Activated B cell treated with CpG ODN at 0.5 μM for 24 hours (primary cell): ENCODE measurements around the gene RYR2. TPM values are rescaled to one million over a fixed set of nuclear protein-coding genes. Genes with fewer than 3 reads are reported as not detected.

ENCODE experiments used
- ATAC-seq: fragments of 200-7000 bp; cut with Tn5 transposase; one replicate; pipeline ENCODE4 v1.10.0; 2021; ENCODE audit warnings: low read depth, mild to moderate bottlenecking, moderate library complexity
- CTCF ChIA-PET: fragments of 350-600 bp; sonication (Branson Sonifier 250); formaldehyde crosslinking; loops from one replicate; lab custom pipeline; 2021; ENCODE audit warnings: antibody characterized with exemption; lab: Charles Lee
- POLR2A ChIA-PET: fragments of 350-600 bp; sonication (Branson Sonifier 250); formaldehyde crosslinking; loops from one replicate; lab custom pipeline; 2021; ENCODE audit warnings: antibody characterized with exemption; lab: Charles Lee
- DNase-seq: peaks from one replicate; pipeline ENCODE4 v3.0.0; 2022
- H3K27ac Mint-ChIP-seq: one replicate; pipeline ENCODE4 v1.8.0; 2020; ENCODE audit warnings: mixed read lengths
- H3K27me3 Mint-ChIP-seq: one replicate; pipeline ENCODE4 v1.8.0; 2021; ENCODE audit warnings: mixed read lengths
- H3K36me3 Mint-ChIP-seq: one replicate; pipeline ENCODE4 v1.8.0; 2021; ENCODE audit warnings: low read depth, mixed read lengths
- H3K4me1 Mint-ChIP-seq: one replicate; pipeline ENCODE4 v1.8.0; 2021; ENCODE audit warnings: mixed read lengths
- H3K4me3 Mint-ChIP-seq: one replicate; pipeline ENCODE4 v1.8.0; 2020; ENCODE audit warnings: mild to moderate bottlenecking, mixed read lengths
- H3K9me3 Mint-ChIP-seq: one replicate; pipeline ENCODE4 v1.8.0; 2020; ENCODE audit warnings: mixed read lengths
- CTCF ChIP-seq: fragments of 200-600 bp; IDR thresholded peaks from one replicate; pipeline ENCODE4 v1.8.0; 2022; ENCODE audit warnings: antibody characterized with exemption, mild to moderate bottlenecking
- intact Hi-C: fragments of 100-400 bp; cut with micrococcal nuclease; formaldehyde crosslinking; loops from one replicate; pipeline ENCODE4 v1.15.1; 2024
- total RNA-seq: library from RNA; stranded (reverse); gene quantifications from 2 replicates; pipeline ENCODE4 v1.2.3, GENCODE V29; 2022

The RYR2 gene
- total RNA-seq, 1 donor from 2014 or later, result not detected

- ATAC-seq (no peak), DNase-seq (no peak)
- no peaks in the 10 kb centered on the region for H3K27me3 Mint-ChIP-seq
- H3K4me3 Mint-ChIP-seq, result no peak overlapping the region
- intact Hi-C loops, result no loop called here
- POLR2A ChIA-PET, result no interaction called here
- H3K9me3 Mint-ChIP-seq, result peaks cover 6% of the 10 kb centered on the region
- H3K36me3 Mint-ChIP-seq, result no peaks in the 10 kb centered on the region
- no peak overlapping the region for H3K27ac Mint-ChIP-seq
- TF ChIP-seq CTCF, result no peak
- H3K4me1 Mint-ChIP-seq, result no peaks in the 10 kb centered on the region
- CTCF ChIA-PET, result no interaction called here
Measured at GRCh38 chr1:237152506-237153335, 110.7 kb downstream of the RYR2 start.

GRCh38 chr1:237154157-237154556 lies 112.2 kb downstream of the RYR2 start:
- ChIA-PET CTCF (no interaction called here), POLR2A (no interaction called here)
- DNase-seq (no peak), ATAC-seq (no peak)
- peaks cover 3% of the 10 kb centered on the region for H3K9me3 Mint-ChIP-seq
- H3K36me3 Mint-ChIP-seq, result no peaks in the 10 kb centered on the region
- H3K4me1 Mint-ChIP-seq, result no peaks in the 10 kb centered on the region
- intact Hi-C loops, result no loop called here
- H3K4me3 Mint-ChIP-seq, result no peak overlapping the region
- no peak overlapping the region for H3K27ac Mint-ChIP-seq
- no peak for TF ChIP-seq CTCF
- H3K27me3 Mint-ChIP-seq, result no peaks in the 10 kb centered on the region

GRCh38 chr1:237164406-237165352 lies 122.7 kb downstream of the RYR2 start:
- ChIA-PET POLR2A (no interaction called here), CTCF (no interaction called here)
- no peaks in the 10 kb centered on the region for H3K36me3 Mint-ChIP-seq
- intact Hi-C loops, result no loop called here
- H3K27me3 Mint-ChIP-seq, result peaks cover under 1% of the 10 kb centered on the region
- DNase-seq, result no peak
- no peak for TF ChIP-seq CTCF
- no peak overlapping the region for H3K27ac Mint-ChIP-seq
- no peak overlapping the region for H3K4me3 Mint-ChIP-seq
- H3K4me1 Mint-ChIP-seq, result no peaks in the 10 kb centered on the region
- ATAC-seq, result no peak
- no peaks in the 10 kb centered on the region for H3K9me3 Mint-ChIP-seq

GRCh38 chr1:237166086-237166485 lies 124.1 kb downstream of the RYR2 start:
- peaks cover 5% of the 10 kb centered on the region for H3K27me3 Mint-ChIP-seq
- no peaks in the 10 kb centered on the region for H3K36me3 Mint-ChIP-seq
- CTCF ChIA-PET, result no interaction called here

More at GRCh38 chr1:237166086-237166485, 124.1 kb downstream of the RYR2 start:
- POLR2A ChIA-PET, result no interaction called here
- TF ChIP-seq CTCF, result no peak
- intact Hi-C loops, result no loop called here
- DNase-seq (no peak), ATAC-seq (no peak)
- no peaks in the 10 kb centered on the region for H3K4me1 Mint-ChIP-seq
- H3K27ac Mint-ChIP-seq, result no peak overlapping the region
- no peaks in the 10 kb centered on the region for H3K9me3 Mint-ChIP-seq
- no peak overlapping the region for H3K4me3 Mint-ChIP-seq
